Measurements from ENCODE around the gene MAP2. TPM values are rescaled to one million over a fixed set of nuclear protein-coding genes. Genes with fewer than 3 reads are reported as not detected.

The MAP2 gene
- total and polyA plus RNA-seq, 10 of the 15 experiments (the other 5 are each of a cell fraction or from before 2014, with no cell fraction given): 0.01 TPM; not detected in 9

- no peak for TF ChIP-seq ASH2L (IDR thresholded peaks at IDR 0.05; ENCODE audit: borderline replicate concordance, low read depth)
- TF ChIP-seq TCF12 (IDR thresholded peaks at IDR 0.05; ENCODE audit: low read depth, low read length): no peak
- TF ChIP-seq IKZF2 (IDR thresholded peaks at IDR 0.05): no peak
- TF ChIP-seq TCF3 (IDR thresholded peaks at IDR 0.05; ENCODE audit: borderline replicate concordance, insufficient read depth, low read depth, low read length): no peak
- no peak for TF ChIP-seq ZNF207 (IDR thresholded peaks at IDR 0.05; ENCODE audit: borderline replicate concordance)
Observed at GRCh38 chr2:209422191-209422754, 1.6 kb upstream of the MAP2 start (continued).

- ChIA-PET CTCF (interaction anchor here (2.4 to 5.3 kb wide), 2 partner anchors 89 to 154 kb away, joined by 10 to 30 read pairs; no protein-coding TSS in a partner anchor), POLR2A (no interaction called here), RAD21 (ENCODE audit: unreplicated experiment) (interaction anchor here (1.6 kb wide), 1 partner anchor 89 kb away, joined by 4 read pairs; no protein-coding TSS in a partner anchor), SMC1A (ENCODE audit: uncharacterized antibody, unreplicated experiment) (interaction anchor here (1.0 to 2.4 kb wide), 2 partner anchors 30 to 89 kb away, joined by 4 to 13 read pairs; no protein-coding TSS in a partner anchor)
- peak; percentile 16 for ATAC-seq
- 2% methylated on average over 28 of the region's 28 CpGs for WGBS (ENCODE audit: insufficient coverage, insufficient replicate concordance, low lambda C conversion rate, missing lambda C conversion rate)
- Histone ChIP-seq H3K9me3 (replicated peaks; ENCODE audit: control insufficient read depth, insufficient read depth, low read length) (no peaks in the 10 kb centered on the region), H3K27ac (ENCODE audit: control insufficient read depth, insufficient read depth) (no peak overlapping the region), H3K4me1 (ENCODE audit: control insufficient read depth, insufficient read depth, low read length) (peaks cover 3% of the 10 kb centered on the region; the same call in 1 of the 2 replicates), H2AFZ (ENCODE audit: control insufficient read depth, low read depth, low read length) (peak overlapping the region; percentile 15), H3K9ac (ENCODE audit: control insufficient read depth, insufficient read depth, low read length) (no peak overlapping the region), H3K79me2 (ENCODE audit: control insufficient read depth, insufficient read depth, low read length) (no peaks in the 10 kb centered on the region), H3K4me2 (ENCODE audit: control insufficient read depth, insufficient read depth) (peak overlapping the region; percentile 45), H3K4me3 (peak overlapping the region; percentile 25; the same call in 1 of the 2 replicates), H4K20me1 (ENCODE audit: control insufficient read depth, insufficient read depth) (no peaks in the 10 kb centered on the region), H3K36me3 (ENCODE audit: control insufficient read depth in 2 of 2, insufficient read depth in 2 of 2, low read length in 1 of 2) (no peaks in the 10 kb centered on the region), H3K27me3 (replicated peaks in 1 of 2; ENCODE audit: control insufficient read depth in 2 of 2, insufficient read depth in 2 of 2, low read length in 1 of 2) (no peaks in the 10 kb centered on the region; a peak in 2 of 4 replicates)
- no peak for DNase-seq (ENCODE audit: low read depth, low spot score)
- TF ChIP-seq PKNOX1 (IDR thresholded peaks at IDR 0.05) (no peak), BMI1 (IDR thresholded peaks at IDR 0.05; ENCODE audit: borderline replicate concordance) (no peak), E2F4 (IDR thresholded peaks at IDR 0.05; ENCODE audit: low read depth, low read length) (no peak), EED (IDR thresholded peaks at IDR 0.05; ENCODE audit: low read depth) (no peak), NBN (IDR thresholded peaks at IDR 0.05) (no peak), PAX8 (IDR thresholded peaks at IDR 0.05) (no peak), HCFC1 (IDR thresholded peaks at IDR 0.05; ENCODE audit: low read length) (no peak), SREBF1 (IDR thresholded peaks at IDR 0.05; ENCODE audit: low read length) (no peak), NFXL1 (IDR thresholded peaks at IDR 0.05; ENCODE audit: borderline replicate concordance) (no peak), ZNF622 (IDR thresholded peaks at IDR 0.05) (no peak), ATF7 (IDR thresholded peaks at IDR 0.05; ENCODE audit: low read depth) (no peak)
- in situ Hi-C loops (cut with MboI) (no loop called here), intact Hi-C loops (cut with micrococcal nuclease; ENCODE audit: unreplicated experiment) (loop anchor here (2.0 to 10.0 kb wide), 3 partner anchors 89 to 1029 kb away; no protein-coding TSS in a partner anchor)
- no TSS peak for BruUV-seq (replicated peaks)
- FAIRE-seq: no peak
Observed at GRCh38 chr2:209424199-209424701, 403 bp downstream of the MAP2 start.

Data from GM12878 (cell line).